Mesodermal cell (in vitro differentiated cells): ENCODE measurements around the gene ELF3.
"Not testable (repeated sequence)": the region's sequence is repeated elsewhere in the genome, so short reads cannot be mapped to it uniquely, and the experiment has no call there.

ENCODE experiments used
- H3K27ac ChIP-seq: 2 replicates; pipeline ENCODE4 v1.7.0; 2013; ENCODE audit warnings: mild to moderate bottlenecking, low read depth, low read length, moderate library complexity; ENCODE audit not compliant: severe bottlenecking
- H3K36me3 ChIP-seq: 2 replicates; pipeline ENCODE4 v1.7.1; 2013; ENCODE audit warnings: mild to moderate bottlenecking, low read length, moderate library complexity; ENCODE audit not compliant: control insufficient read depth, insufficient read depth
- H3K4me1 ChIP-seq: one replicate; pipeline ENCODE4 v1.7.1; 2013; ENCODE audit warnings: mild to moderate bottlenecking, low read length; ENCODE audit not compliant: insufficient read depth, control insufficient read depth, poor library complexity, severe bottlenecking
- H3K4me3 ChIP-seq: 2 replicates; pipeline ENCODE4 v1.7.0; 2013; ENCODE audit warnings: low read length, control low read depth, mild to moderate bottlenecking; ENCODE audit not compliant: insufficient read depth, poor library complexity, severe bottlenecking; ENCODE audit errors: extremely low read depth
- H3K9me3 ChIP-seq: 2 replicates; pipeline ENCODE4 v1.7.1; 2013; ENCODE audit warnings: mild to moderate bottlenecking, low read length, moderate library complexity; ENCODE audit not compliant: control insufficient read depth
- WGBS, 2 experiments: methylation state at CpG; one replicate each; pipeline ENCODE4 v1.1.5; 2013; ENCODE audit warnings: missing lambda C conversion rate in 2 of 2; ENCODE audit not compliant: insufficient coverage in 2 of 2; 5-methylcytosine and 5-hydroxymethylcytosine counted together

The ELF3 gene

DNA sequence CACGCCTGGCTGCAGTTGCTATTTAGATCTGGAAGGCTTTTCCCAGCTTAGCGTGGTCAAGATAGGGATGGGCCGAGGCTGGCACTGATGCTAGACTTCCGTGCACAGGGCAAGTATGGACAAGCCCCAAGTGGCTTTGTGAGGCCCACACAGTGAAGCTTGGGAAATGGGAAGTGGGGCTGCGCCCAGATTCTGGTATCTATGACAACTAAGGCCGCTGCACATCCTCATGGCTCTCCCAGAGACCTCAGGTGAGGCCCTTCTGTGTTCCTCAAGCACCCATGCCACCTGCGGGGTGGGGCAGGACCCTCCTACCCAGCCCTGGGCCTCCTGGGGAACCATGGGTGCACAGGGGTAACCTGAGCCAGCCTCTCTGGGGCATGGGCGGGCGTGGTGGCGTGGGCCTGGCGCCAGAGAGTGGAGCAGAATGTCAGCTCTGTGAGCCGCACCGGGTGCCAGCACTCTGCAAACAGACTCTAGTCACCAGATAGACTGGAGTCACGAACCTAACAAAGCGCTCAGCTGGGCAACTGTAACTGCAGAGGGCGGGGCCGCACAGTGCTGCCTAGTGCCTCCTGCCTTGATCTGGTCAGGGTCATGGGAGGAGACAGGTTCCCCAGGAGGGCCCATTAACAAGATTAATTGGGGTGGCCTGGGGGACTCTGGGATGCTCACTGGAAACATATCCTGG, 46.4 kb downstream of the ELF3 start:
- Histone ChIP-seq H3K4me3 (no peak overlapping the region), H3K27ac (no peak overlapping the region), H3K4me1 (peaks cover 13% of the 10 kb centered on the region), H3K9me3 (no peaks in the 10 kb centered on the region), H3K36me3 (no peaks in the 10 kb centered on the region)
- WGBS, 2 experiments, result 94 to 95% methylated on average over 16 to 17 of the region's 17 CpGs

DNA sequence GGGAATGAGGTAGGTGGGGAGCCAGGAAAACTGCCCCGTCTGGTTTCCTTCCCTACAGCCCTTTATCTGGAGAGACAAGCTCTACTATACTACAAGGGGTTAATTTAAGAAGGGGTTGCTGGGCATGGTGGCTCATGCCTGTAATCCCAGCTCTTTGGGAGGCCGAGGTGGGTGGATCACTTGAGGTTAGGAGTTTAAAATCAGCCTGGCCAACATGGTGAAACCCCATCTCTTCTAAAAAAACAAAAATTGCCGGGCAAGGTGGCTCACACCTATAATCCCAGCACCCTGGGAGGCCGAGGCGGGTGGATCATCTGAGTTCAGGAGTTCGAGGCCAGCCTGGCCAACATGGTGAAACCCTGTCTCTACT, 46.9 kb downstream of the ELF3 start:
- 88 to 93% methylated on average over 3 to 4 of the region's 6 CpGs for WGBS, 2 experiments
- H3K9me3 ChIP-seq, H3K27ac ChIP-seq, H3K4me3 ChIP-seq, H3K36me3 ChIP-seq: not testable (repeated sequence)
- H3K4me1 ChIP-seq, result peaks cover 13% of the 10 kb centered on the region

DNA sequence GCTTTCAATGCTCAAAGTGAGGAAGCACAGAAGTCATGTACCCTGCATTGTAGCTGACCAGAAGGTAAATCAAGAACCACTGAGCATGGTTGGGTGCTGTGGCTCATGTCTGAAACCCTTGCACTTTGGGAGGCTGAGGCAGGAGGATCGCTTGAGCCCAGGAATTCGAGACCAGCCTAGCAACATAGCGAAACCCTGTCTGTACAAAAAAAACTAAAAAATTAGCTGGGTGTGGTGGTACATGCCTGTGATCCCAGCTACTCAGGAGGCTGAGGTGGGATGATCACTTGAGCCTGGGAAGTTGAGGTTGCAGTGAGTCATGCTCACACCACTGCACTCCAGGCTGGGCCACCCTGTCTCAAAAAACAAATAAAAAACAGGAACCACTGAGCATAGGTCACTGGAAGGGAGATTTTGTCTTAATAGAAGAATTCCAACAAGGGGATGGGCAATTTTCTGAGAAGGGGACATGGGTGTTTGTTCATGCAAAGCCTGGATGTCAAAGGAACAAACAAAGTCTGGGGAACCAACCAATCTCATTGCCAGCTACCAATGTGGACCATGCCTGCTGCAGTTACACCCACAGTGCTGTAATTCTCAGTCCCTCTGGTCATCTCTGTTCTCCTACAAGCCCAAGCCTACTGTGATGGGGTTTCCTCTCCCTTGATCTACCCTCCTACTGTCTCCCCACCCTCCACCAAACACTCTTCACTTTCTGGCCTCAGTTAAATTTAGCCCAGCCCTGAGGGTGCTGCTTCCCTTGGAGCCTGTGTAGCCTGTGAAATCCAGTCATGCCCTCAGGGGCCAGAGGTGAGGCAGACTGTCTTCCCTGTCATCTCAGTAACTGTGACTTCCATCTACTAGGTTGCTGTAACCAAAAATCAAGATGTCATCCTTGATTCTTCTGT, 47.9 kb downstream of the ELF3 start:
- Histone ChIP-seq H3K4me3 (no peak overlapping the region), H3K36me3 (no peaks in the 10 kb centered on the region), H3K4me1 (peaks cover 20% of the 10 kb centered on the region), H3K9me3 (no peaks in the 10 kb centered on the region), H3K27ac (no peak overlapping the region)
- 100% methylated on average over 3 of the region's 3 CpGs for WGBS, 2 experiments

DNA sequence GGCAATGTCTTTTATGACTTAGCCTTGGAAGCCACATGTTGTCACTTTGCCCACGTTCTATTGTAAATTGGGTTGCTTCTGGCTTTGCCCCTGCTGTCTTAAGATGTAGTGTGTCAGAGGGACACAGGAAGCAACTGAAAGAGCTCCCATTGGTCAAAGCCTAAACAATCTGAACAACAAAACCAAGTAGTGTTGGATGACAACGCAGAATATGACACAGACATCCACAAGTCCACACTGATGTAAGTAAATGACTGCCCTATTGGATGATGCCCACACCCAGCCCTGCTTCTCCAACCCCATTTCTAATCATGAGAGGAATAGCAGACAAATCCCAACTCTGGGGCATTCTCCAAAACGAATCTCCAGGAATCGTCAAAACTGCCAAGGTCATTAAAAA, 50.7 kb downstream of the ELF3 start:
- WGBS, 2 experiments, result 91% methylated on average over 4 of the region's 4 CpGs; no CpG with 5 or more reads in 1 of the 2 experiments
- no peaks in the 10 kb centered on the region for H3K36me3 ChIP-seq

DNA sequence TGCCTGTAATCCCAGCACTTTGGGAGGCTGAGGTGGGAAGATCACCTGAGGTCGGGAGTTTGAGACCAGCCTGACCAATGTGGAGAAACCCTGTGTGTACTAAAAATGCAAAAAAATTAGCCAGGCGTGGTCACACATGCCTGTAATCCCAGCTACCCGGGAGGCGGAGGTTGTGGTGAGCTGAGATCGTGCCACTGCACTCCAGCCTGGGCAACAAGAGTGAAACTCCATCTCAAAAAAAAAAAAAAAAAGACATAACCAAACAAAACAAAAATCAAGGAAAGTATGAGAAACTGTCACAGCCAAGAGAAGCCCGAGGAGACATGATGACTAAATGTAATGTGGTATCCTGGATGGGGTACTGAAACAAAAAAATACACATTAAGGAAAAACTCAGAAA, 51.4 kb downstream of the ELF3 start:
- WGBS, 2 experiments, result 83 to 100% methylated on average over 3 to 4 of the region's 6 CpGs
- not testable (repeated sequence) for H3K9me3 ChIP-seq

More for the DNA sequence above, 50.7 kb downstream of the ELF3 start:
- Histone ChIP-seq H3K27ac (no peak overlapping the region), H3K9me3 (no peaks in the 10 kb centered on the region), H3K4me3 (no peak overlapping the region), H3K4me1 (peaks cover 25% of the 10 kb centered on the region)

DNA sequence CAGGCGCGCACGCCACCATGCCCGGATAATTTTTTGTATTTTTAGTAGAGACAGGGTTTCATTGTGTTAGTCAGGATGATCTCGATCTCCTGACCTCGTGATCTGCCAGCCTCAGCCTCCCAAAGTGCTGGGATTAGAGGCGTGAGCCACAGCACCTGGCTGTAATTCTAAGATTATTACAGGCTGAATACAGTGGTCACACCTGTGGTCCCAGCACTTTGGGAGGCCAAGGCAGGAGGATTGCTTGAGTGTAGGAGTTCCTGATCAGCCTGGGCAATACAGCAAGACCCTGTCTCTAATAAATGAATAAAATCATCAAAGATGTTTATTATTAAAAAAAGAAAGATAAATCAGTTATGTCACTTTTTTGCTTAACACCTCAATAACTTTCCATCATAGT, 52.2 kb downstream of the ELF3 start:
- WGBS, 2 experiments, result 85 to 100% methylated on average over 2 to 3 of the region's 7 CpGs
- H3K36me3 ChIP-seq, H3K27ac ChIP-seq, H3K9me3 ChIP-seq, H3K4me3 ChIP-seq: not testable (repeated sequence)
- H3K4me1 ChIP-seq, result peaks cover 19% of the 10 kb centered on the region

More for the DNA sequence above, 51.4 kb downstream of the ELF3 start:
- not testable (repeated sequence) for H3K4me3 ChIP-seq, H3K36me3 ChIP-seq, H3K27ac ChIP-seq
- peaks cover 25% of the 10 kb centered on the region for H3K4me1 ChIP-seq

DNA sequence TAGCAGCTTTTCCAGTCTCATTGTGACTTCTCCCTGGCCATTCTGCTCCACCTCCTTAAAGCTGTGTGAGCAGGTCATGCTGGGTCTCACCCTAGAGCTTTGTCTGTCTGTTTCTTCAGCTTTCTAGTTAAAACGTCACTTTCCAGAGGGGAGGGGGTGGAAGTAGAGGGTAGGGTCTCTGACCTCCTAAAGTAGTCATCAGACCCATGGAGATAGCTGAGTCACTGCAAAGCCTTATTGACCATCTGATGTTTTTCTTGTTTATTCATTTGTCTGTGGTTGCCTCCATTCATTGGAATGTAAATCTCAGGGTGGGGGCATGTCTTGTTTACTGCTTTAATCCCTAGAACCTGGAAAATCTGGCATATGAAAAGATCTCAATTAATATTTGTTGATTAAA, 52.7 kb downstream of the ELF3 start:
- no peaks in the 10 kb centered on the region for H3K9me3 ChIP-seq
- no peak overlapping the region for H3K4me3 ChIP-seq
- peaks cover 18% of the 10 kb centered on the region for H3K4me1 ChIP-seq
- no peaks in the 10 kb centered on the region for H3K36me3 ChIP-seq
- WGBS, 2 experiments, result 0% methylated on average over 1 of the region's 1 CpG; no CpG with 5 or more reads in 1 of the 2 experiments
- no peak overlapping the region for H3K27ac ChIP-seq

DNA sequence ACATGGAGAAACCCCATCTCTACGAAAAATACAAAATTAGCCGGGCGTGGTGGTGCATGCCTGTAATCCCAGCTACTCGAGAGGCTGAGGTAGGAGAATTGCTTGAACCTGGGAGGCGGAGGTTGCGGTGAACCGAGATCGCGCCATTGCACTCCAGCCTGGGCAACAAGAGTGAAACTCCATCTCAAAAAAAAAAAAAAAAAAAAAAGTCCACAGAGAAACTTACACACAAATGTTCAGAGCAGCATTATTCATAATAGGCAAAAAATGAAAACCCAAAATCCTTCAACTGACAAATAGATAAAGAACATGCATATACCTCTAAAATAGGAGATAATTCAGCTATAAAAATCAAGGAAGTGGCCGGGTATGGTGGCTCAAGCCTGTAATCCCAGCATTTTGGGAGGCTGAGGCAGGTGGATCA, 54.5 kb downstream of the ELF3 start:
- H3K4me1 ChIP-seq, result peaks cover 12% of the 10 kb centered on the region
- not testable (repeated sequence) for H3K27ac ChIP-seq, H3K9me3 ChIP-seq, H3K36me3 ChIP-seq, H3K4me3 ChIP-seq
- WGBS, 2 experiments, result 71% methylated on average over 1 of the region's 10 CpGs; no CpG with 5 or more reads in 1 of the 2 experiments
